Ishikawa (cell line): Measurements from ENCODE around the gene BMI1.

Experiments used
- CEBPB ChIP-seq: IDR thresholded peaks from 2 replicates; pipeline ENCODE4 v1.6.1; 2012
- CREB1 ChIP-seq: IDR thresholded peaks from 2 replicates; pipeline ENCODE4 v1.6.1; 2012; ENCODE audit warnings: low read depth
- EGR1 ChIP-seq: IDR thresholded peaks from 2 replicates; pipeline ENCODE4 v1.6.1; 2012
- EP300 ChIP-seq: IDR thresholded peaks from 2 replicates; pipeline ENCODE4 v1.6.1; 2012; ENCODE audit warnings: borderline replicate concordance
- FOXM1 ChIP-seq: IDR thresholded peaks from 2 replicates; pipeline ENCODE4 v1.6.1; 2012; ENCODE audit warnings: low read depth, borderline replicate concordance
- NFIC ChIP-seq: IDR thresholded peaks from 2 replicates; pipeline ENCODE4 v1.6.1; 2012
- RAD21 ChIP-seq: IDR thresholded peaks from 2 replicates; pipeline ENCODE4 v1.6.1; 2012; ENCODE audit warnings: low read depth
- TAF1 ChIP-seq: IDR thresholded peaks from 2 replicates; pipeline ENCODE4 v1.6.1; 2012; ENCODE audit warnings: low read depth, mild to moderate bottlenecking
- TCF12 ChIP-seq: IDR thresholded peaks from 2 replicates; pipeline ENCODE4 v1.6.1; 2012; ENCODE audit warnings: low read depth
- TEAD4 ChIP-seq: IDR thresholded peaks from 2 replicates; pipeline ENCODE4 v1.6.1; 2012
- YY1 ChIP-seq: IDR thresholded peaks from 2 replicates; pipeline ENCODE4 v1.6.1; 2012; ENCODE audit warnings: low read depth
- ZBTB7A ChIP-seq: IDR thresholded peaks from 2 replicates; pipeline ENCODE4 v1.6.1; 2012; ENCODE audit warnings: low read depth
- TF ChIP-seq, protein P1 (sequence below): IDR thresholded peaks from 2 replicates; pipeline ENCODE4 v1.6.1; 2012
- TF ChIP-seq, protein P2 (sequence below): IDR thresholded peaks from 2 replicates; pipeline ENCODE4 v1.6.1; 2012; ENCODE audit warnings: low read depth, mild to moderate bottlenecking
- TF ChIP-seq, protein P3 (sequence below): IDR thresholded peaks from 2 replicates; pipeline ENCODE4 v1.6.1; 2012

BMI1 gene

DNA sequence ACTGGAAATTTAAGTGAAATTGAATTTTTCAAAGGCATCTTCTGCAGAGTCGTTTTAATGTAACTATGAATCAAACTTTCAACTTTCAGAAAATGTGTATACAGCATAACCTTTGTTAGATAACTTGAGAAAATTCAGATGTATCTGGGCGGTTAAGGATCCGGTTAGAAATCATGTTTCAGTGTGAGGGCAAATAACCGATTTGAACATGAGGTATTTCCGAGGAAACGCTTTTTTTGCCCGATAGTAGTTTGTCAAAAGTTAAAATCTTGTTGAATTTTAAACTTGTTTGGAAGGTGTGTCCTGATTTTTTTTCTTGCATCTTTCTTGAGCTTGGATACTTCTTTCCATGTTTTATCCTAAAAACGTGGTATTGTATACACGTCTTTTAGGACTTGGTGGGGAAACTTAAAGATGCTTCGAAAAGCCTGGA lies 1.3 kb upstream of the BMI1 start:
- TF ChIP-seq EP300 (no peak), NFIC (no peak), CEBPB (no peak), FOXM1 (no peak), TCF12 (no peak), ZBTB7A (no peak), YY1 (no peak), EGR1 (no peak), CREB1 (no peak), TAF1 (no peak), RAD21 (no peak), TEAD4 (no peak)
- TF ChIP-seq, protein P1, sequence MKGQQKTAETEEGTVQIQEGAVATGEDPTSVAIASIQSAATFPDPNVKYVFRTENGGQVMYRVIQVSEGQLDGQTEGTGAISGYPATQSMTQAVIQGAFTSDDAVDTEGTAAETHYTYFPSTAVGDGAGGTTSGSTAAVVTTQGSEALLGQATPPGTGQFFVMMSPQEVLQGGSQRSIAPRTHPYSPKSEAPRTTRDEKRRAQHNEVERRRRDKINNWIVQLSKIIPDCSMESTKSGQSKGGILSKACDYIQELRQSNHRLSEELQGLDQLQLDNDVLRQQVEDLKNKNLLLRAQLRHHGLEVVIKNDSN: no peak
- TF ChIP-seq, protein P2, sequence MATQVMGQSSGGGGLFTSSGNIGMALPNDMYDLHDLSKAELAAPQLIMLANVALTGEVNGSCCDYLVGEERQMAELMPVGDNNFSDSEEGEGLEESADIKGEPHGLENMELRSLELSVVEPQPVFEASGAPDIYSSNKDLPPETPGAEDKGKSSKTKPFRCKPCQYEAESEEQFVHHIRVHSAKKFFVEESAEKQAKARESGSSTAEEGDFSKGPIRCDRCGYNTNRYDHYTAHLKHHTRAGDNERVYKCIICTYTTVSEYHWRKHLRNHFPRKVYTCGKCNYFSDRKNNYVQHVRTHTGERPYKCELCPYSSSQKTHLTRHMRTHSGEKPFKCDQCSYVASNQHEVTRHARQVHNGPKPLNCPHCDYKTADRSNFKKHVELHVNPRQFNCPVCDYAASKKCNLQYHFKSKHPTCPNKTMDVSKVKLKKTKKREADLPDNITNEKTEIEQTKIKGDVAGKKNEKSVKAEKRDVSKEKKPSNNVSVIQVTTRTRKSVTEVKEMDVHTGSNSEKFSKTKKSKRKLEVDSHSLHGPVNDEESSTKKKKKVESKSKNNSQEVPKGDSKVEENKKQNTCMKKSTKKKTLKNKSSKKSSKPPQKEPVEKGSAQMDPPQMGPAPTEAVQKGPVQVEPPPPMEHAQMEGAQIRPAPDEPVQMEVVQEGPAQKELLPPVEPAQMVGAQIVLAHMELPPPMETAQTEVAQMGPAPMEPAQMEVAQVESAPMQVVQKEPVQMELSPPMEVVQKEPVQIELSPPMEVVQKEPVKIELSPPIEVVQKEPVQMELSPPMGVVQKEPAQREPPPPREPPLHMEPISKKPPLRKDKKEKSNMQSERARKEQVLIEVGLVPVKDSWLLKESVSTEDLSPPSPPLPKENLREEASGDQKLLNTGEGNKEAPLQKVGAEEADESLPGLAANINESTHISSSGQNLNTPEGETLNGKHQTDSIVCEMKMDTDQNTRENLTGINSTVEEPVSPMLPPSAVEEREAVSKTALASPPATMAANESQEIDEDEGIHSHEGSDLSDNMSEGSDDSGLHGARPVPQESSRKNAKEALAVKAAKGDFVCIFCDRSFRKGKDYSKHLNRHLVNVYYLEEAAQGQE: no peak
- TF ChIP-seq, protein P3, sequence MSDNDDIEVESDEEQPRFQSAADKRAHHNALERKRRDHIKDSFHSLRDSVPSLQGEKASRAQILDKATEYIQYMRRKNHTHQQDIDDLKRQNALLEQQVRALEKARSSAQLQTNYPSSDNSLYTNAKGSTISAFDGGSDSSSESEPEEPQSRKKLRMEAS: no peak

DNA sequence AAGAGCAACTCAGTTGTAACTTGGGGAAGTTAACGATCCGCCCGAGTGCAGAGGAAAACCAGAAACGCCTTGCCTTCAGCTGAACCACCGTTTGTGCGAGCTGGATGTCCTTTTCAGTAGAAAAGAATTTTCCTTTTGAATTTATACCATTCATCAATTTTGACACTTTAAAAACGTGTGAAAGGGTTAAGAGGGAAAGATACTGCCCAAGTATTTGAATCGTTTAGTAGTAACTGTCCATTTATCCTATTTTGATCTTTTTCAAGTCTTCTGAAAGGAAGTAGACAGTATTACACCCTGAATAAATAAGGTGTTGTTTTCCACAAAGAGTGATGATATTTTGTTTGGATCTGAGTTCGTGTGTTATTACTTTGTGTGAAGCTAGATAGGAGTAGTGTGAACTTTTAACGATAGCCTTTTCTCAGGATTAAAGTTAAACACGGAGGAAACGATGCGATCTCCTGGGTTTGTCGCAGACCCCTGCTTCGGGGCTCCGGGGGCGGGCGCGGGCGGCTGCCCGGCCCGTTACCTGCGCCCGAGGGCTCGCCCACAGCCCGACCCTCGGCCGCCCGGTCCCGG lies 830 bp upstream of the BMI1 start:
- TF ChIP-seq TAF1: no peak
- TF ChIP-seq ZBTB7A: no peak
- TF ChIP-seq, protein P1: no peak

DNA sequence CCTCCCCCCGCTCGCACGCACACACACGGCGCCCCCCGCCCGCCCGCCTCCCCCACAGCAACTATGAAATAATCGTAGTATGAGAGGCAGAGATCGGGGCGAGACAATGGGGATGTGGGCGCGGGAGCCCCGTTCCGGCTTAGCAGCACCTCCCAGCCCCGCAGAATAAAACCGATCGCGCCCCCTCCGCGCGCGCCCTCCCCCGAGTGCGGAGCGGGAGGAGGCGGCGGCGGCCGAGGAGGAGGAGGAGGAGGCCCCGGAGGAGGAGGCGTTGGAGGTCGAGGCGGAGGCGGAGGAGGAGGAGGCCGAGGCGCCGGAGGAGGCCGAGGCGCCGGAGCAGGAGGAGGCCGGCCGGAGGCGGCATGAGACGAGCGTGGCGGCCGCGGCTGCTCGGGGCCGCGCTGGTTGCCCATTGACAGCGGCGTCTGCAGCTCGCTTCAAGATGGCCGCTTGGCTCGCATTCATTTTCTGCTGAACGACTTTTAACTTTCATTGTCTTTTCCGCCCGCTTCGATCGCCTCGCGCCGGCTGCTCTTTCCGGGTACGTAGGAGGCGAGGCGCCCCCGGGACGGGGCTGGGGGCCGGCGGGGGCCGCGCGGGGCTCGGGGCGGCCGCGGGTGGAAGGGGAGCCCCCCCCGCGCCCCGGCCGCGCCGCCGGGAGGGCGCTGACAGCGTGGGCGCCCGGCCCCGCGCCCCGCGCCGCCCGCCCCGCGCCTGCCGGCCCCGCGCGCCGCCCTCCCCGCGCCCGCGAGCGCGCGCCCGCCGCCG lies 441 bp downstream of the BMI1 start:
- TF ChIP-seq TEAD4 (no peak), RAD21 (no peak; the same call in 1 of the 2 replicates), TAF1 (peak; percentile 51; the same call in 1 of the 2 replicates), YY1 (peak; percentile 87), ZBTB7A (peak; percentile 26; the same call in 1 of the 2 replicates), FOXM1 (no peak), CREB1 (no peak), TCF12 (0 out of 2 replicates have a peak, but pooled peaks have one; percentile 38), EGR1 (peak; percentile 92), NFIC (no peak), CEBPB (no peak), EP300 (no peak)
- TF ChIP-seq, protein P1: no peak; the same call in 1 of the 2 replicates
- TF ChIP-seq, protein P2: no peak
- TF ChIP-seq, protein P3: peak; percentile 51

DNA sequence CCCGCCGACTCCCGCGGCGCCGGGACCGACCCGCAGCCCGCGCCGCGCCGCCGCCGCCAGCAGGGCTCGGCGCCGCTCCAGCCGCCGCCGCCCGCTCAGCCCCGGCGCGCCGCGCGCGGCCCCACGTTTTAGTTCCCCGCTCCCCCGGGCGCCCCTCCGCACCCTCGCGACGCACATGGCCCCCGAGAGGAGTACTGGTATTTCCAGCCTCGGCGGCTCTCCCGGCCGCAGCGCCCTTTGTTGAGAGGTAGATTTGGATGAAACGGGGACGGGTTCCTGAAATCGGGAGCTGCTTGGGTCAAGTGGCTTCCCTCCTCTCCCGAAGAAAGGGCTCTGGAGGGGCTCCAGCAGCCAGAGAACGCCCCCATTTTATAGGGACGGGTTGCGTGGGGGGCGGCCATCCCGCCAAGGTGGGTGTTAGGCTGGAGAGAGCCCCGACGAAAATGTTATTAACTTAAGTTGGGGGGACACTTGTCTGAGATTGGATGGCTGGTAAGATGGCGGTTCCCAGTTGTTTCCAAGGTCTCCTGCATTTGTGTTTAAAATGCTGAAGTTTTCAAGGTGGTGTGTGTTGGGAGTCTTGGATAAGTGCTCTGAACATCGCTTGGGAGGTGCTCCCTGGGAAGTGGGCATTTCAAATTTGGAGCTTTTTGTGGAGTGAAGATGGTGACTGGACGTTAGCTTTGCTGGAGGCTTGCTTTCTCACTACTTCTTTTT lies 1.2 kb downstream of the BMI1 start:
- TF ChIP-seq, protein P1: no peak
- TF ChIP-seq FOXM1 (no peak), EGR1 (no peak), TCF12 (no peak), CREB1 (no peak)
- TF ChIP-seq, protein P2: no peak
